KG1 (cell line): ENCODE measurements around the gene RNASE4.

ENCODE experiments used
- DNase-seq: peaks from one replicate; lab custom pipeline; 2025; lab: John Stamatoyannopoulos, UW

Gene RNASE4

DNA sequence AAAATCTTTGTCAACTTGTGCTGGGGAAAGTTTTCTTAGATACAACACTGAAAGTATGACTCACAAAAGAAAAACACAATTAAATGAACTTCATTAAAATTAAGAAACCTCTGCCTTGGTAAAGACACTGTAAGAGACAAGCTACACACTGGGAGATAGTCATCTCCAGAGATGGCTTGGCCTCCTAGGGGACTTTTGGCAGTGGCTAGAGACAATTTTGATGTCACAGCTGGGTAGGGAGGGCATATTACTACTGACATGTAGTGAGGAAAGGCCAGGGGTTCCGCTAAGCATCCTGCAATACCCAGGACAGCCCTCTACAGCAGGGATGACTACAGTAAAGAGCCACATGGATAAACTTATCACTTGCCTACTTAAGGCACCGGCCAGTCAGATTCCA is 8.7 kb upstream of the RNASE4 start:
- DNase-seq: no peak

DNA sequence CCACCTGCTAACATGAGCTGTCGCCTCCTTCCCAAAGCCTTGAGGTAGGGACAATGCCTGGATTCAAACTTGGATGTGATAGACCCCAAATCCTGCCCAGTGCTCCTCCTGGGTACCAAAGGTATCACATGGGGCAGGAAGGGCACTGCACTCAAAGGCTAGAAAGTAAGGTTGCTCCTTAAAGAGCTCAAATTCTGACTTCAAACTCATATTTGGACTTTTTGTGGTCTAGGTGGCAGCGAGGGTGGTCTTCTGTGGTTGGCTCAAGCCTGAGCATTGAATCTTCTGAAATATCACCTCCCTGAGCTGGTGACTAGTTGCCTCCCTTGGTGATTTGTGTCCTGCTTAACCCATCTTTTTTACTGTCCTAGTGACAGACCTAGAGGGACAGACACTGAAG is 8.3 kb upstream of the RNASE4 start:
- no peak for DNase-seq

DNA sequence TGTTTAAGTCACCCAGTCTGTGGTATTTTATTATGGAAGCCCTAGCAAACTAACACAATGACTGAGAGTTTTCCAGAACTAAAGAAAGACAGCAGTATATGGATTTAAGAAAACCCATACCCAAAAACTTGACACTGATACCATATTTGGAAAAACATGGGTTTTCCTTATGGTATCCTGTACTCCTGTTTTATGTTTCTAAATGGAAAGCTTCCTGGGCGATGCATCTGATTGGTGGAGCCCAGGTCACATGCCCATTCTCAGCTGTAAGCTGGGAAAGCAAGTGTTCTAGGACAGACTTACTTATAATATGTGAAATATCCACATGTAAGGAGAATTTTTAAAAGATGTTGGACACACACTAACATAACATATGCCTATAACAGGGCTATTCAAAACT is 4.5 kb upstream of the RNASE4 start:
- peak; percentile 22 for DNase-seq

DNA sequence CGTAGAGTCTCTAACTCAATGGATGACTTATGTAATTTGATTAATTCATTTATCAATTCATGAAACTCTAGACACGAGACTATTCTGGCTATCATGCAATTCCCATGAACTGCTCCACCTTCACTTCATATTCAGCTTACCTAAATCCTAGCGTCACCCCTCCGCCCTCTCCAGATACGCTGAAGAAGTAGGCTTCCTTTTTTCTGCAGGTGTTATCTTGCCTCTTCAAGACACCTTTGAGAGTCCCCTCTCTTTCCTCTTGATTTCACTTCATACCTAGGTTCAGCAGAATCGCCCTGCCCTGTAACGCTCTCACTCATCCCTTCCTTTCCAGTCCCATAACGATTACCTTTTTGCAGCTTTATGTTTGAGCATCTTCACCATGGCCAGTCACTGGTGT is 4.0 kb upstream of the RNASE4 start:
- DNase-seq: no peak

DNA sequence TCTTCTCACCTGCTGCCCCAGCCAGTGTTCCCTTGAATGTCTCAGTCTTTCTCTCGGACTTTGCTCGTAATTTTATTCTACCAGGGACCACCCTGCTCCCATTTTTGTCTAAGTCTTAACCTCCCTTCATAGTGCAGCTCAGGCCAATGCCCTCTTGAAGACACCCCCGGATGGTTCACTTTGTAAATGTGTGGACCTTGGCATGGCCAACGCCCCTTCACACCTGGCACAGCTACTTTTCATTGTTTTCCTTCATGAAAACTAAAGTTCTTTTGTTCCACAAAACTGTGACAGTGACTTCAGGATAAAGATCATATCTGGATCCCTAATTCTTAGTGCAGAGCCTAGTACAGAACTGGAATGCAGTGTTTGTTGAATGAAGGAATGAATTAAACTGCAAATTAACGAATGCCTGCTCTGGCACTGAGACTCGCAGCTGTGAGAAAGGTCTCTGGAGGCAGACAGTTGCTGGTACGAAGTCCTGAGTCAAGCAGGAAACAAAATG is 3.5 kb upstream of the RNASE4 start:
- no peak for DNase-seq

DNA sequence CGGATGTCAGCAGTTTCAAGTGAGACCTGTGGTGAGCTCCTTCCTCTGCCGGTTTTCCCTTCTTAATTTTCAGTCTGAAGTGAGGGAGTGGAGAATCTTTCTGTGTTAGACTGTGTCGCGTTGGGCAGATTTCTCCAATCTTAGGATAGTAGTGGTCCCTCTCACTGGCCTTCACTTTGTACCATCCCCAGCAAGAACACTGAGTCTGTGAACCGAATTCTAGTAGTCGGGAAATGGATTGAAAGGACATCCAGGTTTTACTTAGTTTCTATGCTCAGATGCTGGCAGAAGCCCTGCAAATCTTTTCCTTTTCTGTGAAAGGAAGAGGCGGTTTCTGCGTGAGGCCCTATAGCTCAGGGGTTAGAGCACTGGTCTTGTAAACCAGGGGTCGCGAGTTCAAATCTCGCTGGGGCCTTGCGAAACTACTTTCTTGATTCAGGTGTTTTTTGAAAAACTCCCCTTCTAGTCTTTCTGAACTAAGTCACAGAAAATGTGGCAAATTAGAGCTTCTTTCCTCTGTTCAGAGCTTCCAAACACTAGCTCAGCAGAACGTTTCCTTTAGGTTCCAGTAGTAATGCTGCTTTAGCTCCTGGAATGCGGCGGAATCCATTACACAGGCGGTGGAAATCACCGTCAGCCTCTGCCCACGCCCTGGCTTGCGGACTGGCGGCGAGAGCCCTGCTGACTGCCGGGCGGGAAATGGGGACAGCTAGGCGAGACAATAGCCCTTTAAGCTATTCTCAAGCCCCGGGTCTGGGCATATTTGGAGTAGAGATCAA is 2.8 kb upstream of the RNASE4 start:
- DNase-seq: peak; percentile 97

DNA sequence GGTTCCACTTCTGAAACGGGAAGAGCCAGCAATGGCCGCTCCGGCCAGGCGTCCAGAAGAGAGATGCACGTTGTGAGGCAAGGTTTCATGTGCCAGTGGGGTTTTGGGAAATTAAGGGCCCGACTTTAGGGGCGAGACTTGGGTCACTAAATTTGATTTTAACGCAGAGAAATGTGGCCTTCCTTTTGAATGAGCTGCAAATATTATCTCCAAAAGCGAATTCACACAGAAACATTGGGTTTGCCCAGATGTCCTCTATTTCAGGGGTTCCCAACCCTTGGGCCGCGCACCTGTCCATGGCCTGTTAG is 2.3 kb upstream of the RNASE4 start:
- DNase-seq: no peak

DNA sequence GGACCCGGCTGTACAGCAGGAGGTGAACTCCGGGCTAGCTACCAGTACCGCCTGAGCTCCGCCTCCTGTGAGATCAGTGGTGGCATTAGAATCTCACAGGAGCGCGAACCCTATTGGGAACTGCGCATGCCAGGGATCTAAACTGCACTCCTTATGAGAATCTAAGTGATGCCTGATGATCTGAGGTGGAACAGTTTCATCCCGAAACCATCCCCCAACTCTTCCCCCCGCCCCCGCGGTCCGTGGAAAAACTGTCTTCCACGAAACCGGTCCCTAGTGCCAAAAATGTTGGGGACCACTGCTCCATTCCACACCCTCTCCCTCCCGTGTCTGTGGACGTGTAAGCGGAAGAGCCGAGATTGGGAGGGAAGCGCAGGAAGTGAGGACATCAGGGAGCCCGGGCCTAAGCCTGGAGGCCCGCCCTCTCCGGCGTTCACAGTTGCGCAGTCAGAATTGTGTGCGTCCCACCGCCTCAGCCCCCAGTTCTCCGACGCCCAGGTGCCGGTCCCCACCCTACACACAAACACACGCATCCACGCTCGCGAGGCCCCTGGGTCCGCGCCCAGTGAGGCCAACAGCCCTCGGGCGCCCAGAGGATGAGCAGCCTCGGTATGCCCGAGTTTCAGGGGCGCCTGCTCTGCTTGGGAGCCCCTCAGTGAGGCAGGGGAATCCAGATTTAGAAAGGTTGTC is 1.8 kb upstream of the RNASE4 start:
- peak; percentile 55 for DNase-seq

DNA sequence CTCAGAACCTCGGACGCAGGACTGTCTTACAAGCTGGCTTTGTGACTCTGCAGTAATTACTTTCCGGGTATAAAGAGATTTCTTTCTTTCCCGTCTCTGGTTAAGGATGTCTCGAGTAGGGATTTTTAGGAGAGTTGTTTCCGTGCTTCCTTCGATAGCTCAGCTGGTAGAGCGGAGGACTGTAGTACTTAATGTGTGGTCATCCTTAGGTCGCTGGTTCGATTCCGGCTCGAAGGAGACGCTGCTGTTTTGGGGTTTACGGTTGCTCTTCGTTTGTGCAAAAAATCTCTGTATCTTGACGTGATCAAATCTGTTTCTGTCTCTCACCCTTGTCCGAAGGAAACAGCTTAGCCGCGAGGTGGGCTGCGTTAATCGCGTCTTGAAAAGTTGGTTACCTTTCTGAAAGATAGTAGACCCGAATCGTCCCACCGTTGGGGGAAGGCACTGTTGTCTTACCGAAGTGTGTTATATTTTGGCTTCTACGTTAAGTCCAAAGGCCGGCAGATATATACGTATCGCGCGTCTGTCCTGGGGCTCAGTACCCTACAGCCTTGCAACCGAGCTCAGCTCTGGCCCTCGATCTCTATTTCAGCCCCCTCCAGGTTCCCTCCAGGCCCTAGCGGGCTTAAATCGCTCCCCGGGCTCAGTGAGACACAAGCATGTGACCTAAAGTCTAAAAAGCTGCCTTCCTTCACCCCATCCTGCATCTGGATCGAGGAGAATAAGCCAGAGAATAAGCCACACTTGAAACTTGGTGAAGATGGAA is 1.1 kb upstream of the RNASE4 start:
- DNase-seq: peak; percentile 88

DNA sequence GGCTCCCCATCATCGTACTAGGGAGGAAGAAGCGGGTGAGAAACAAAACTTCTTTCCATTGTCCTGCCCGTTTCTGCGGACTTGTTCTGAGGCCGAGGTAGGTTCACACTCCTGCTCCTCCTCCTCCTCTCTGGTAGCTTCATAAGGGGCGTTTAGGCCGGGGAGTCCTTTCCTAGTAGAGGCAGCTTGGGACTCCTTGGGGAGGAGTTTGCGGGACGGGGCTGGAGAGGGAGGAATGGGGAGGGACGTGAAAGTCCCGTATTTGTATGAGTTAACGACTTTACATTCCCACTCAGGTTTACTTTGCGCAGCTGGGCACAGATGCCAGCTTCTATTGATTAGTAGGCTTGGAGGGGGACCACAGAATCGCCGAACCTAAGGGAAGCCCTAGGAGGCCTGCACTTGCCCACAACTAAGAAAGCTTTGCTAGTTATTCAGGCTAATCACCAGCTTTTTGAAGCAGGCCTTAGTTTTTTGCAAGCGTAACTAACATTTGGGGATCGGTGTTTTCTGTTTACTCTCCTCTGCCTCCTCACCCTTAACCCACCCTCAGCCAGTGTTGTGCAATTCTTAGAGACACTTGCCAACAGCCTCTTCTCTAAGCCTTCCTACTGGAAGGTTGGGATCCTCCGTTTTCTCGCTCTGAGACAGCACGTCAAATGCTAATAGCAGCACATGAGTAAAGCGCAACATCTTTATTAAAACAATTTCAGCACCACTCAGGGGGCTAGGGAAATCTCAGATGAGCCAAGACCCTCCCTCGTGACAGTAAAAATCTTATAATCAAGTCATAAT is 499 bp downstream of the RNASE4 start:
- DNase-seq: no peak

DNA sequence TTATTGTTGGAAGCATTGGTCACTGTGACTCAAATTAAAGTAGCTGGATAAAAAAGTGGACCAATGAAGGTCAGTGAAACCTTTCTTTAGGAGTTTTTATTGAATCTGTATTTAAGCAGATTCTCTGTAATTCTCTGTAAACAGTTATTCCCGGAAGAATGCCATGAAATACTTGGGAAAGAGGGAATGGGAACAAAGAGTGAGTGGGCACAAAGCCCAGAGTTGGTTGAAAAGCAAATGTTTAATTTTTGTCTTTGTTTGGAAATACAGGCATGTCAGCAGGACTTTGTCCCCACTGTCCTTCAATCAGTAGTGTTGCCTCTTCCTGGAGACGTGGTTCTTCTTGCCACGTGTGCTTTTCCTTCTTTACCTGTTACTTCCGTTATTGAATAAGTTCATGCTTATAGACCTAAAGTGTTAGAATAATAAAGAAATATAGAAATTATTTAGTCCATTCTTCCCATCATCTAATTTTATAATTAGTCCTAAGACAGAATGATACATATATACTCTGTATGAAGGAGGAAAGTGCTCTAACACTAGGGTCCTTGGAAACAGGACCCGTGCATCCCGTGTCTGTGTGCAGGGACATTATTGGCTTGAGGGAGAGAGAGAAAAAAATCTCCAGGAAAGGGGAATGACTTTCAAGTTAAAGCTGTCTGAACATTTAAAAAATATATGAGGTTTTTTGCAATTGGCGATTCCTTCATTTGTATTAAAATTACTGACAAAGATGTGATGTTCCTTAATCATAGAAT is 2.2 kb downstream of the RNASE4 start:
- no peak for DNase-seq

DNA sequence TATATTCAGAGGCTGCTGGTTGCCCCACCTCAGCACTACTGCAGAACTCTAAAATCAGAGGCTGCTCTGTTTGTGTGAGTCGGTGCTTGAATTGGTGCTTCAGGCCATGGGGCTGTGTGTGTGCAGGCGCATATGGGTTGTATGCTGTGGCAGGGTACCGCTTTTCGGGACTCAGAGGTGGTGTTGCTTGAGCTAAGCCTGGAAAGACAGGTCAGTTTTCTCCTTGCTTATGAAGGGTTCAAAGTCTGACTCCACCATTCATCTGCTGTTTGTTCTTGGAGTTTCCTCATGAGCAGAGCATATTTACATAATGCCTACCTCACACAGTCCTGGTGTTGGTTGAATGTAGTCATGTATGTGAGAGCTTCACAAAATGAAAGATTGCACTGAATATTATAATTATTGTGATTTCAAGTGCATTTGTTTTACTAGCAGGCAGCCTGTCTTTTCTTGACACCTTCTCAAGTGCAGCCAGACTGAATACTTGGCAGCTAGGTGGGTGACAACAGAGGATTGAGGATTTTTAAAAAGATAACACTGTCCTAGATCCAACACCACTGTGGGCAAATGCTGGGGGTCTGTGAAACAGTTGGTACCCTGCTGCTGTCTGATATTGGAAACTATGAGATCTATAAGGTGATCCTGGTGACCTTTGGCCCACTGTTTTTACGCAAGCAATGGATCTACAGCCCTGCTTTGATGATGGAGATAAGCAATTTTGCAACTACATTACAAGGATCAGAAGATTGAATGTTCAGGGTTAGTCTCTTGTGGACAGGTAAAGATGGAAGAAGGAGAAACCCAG is 3.2 kb downstream of the RNASE4 start:
- DNase-seq: no peak

DNA sequence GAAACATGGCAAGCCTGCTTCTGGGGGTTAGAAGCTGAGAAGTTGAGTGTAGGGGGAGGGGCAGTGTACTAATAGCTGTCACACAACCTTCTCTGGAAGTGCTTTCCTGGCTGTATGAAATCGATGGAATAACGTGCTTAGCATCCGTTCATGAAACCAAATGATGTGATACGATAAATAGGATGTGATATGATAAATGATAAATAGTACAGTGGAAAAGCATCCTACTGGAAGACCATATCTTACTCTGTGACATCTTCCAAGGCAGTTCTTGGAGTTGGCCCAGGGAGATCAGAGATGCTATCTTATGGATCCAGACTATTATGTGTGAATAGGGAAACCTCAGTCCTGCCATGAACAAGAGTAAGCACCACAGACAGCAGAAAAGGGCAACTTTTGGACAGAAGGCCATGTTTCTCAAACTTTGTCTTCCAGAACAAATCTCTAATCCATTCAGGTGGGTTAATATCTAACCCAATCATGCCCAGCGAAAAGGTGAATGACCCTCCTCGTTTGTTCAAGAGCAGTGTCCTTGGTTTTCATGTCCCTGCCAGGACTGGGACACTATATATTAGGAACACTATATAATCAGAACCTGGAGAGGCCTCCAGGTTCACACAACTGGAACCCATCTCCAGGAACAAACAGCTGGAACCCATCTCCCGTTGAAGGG is 3.9 kb downstream of the RNASE4 start, which contains the start of gene ANG:
Gene ANG (plus strand): TSS at position 598 of the 673 bp plus-strand sequence. CDS start 4,801 bp downstream, outside the sequence.
- DNase-seq: no peak

DNA sequence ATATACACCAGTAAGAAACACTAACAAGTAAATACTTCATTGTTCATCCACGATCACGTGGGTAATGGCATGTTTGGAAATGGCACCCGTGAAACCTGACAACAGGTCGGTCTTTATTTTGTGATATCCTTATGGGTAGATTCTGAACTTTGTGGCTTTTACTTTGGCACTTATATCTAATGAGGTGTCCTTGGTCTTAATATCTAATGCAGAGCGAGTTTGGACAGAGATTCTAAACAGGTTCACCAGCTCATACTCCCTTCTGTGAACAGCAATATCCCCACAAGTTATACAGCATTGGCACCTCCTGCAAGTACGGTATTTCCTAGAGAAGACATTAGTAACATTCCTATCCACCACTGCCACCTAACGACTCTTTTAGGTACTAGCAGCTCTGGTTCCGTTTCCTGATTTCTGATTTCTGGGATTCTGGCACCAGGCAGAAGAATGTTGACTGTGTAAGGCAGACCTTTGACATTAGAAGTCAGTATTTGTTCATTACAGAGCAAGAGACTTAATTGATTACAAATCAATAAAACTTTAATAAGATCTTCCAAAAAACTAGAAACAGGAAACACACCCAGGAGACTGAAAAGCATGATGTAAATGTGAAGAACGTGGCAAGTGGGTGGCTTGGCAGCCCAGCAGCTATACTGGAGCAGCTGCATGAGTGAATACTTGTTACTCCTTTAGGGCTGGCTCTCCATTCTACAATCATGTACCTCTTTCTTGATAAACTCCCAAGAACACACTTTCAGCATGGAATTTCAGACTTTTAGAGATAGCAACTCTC is 6.7 kb downstream of the RNASE4 start:
- peak; percentile 44 for DNase-seq

DNA sequence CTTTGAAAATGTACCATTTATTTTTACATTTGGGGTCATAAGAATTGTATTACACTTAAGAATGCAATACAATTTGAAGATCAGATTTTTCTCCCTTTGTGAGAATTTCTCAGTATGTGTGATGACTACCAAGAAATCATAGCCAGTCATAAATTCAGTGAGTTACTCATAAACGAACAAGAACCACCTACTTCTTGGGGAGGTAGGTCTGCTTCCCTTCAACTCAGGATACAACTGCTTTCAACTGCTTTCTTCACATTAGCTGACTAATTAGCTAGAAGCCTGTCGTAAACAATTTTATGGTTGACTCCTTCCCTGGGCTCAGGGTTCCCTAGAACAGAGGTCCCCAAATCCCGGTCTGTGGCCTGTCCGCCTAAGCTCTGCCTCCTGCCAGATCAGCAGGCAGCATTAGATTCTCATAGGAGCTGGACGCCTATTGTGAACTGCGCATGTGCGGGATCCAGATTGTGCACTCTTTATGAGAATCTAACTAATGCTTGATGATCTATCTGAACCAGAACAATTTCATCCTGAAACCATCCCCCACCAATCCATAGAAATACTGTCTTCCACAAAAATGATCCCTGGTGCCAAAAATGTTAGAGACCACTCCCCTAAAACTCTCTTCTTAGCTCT is 7.9 kb downstream of the RNASE4 start:
- no peak for DNase-seq

DNA sequence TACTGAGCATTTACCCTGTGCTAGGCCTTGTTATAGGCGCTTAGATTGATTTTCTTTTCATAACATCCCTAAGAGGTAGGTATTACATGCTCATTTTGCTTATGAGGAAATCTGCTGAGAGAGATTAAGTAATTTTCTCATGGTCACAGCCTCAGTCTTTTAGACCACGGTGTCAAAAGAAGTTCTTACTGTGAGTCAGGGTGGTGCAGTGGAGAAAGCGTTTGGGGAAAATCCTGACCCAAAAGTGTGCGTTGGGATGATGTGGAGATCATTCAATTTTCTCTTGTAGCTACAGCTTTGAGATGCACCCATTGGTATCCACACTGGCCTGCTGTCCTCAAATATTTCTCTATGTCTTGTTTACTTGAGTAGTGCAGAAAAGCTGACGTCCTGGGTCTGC is 12.4 kb downstream of the RNASE4 start:
- DNase-seq: no peak

DNA sequence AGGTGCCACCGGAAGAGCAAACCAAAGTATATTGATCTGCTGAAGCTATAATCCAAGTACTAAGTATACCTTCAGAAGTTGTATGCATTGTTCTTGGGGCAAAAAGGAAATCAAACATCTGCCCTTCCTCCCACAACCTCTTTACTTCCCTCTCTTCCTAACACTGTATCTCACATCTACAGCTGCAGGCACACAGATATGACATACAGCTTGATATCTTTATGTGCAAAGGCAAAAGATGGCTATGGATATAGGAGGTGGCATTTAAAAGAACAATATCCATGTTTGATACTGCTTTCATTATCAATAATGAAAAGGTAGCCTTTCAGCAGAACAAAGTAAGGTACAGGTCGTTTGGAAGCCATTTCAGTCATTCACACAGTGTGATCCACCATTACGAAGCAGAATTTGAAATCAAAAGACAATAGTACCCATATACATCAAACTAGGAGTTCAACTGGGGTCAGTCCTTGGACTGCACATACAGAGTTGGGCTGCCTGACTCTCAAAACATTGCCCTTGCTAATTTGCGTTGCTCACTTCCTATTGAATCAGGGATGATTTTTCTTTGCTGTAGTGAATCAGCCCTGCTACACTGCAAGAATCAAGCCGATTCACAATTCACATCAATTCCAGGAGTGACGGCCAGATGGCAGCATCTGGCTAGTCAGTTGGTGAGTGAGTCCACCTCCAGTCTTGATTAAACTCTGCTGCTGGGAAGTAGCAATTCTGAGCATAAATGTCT is 13.1 kb downstream of the RNASE4 start:
- peak; percentile 79 for DNase-seq

DNA sequence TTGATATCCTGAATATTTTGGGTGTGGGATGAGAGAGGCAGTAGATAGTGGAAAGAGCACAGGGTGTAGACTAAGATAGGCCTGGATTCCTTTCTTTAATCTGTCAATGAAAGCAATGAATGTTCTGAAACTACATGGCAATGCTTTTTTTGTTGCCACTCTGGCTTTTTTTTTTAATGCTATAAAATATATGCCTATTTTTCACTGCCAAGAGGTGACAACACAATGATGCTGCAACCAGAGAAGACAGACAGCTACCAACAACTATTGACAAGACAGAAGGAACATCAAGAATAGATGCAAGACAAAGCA is 13.6 kb downstream of the RNASE4 start:
- no peak for DNase-seq
